Measurements from ENCODE around the gene HIPK2. TPM values are rescaled to one million over a fixed set of nuclear protein-coding genes. Genes with fewer than 3 reads are reported as not detected.

The HIPK2 gene
- total and polyA plus RNA-seq, 12 donors: 19.7 to 203 (median 127) TPM

DNA sequence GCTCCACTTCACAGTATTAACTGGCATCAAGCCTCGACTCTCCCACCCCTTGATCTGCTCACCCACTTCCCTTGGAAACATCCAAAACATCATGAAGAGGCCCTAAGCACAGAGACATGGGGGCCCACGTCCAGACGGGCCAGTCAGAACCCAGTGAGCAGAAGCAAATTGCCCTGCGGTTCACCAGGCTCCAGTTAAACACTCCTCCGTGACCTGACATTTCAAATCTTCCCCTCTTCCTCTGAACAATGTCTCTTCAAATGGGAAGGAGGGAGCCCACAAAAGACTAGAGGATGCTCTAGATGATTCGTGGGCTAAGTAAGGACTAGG, 209.5 kb downstream of the HIPK2 start:
- Histone ChIP-seq H3K27ac (no peak overlapping the region), H3K9me3 (no peaks in the 10 kb centered on the region), H3K36me3 (peaks cover 0 to 71% (median 11%) of the 10 kb centered on the region in 9 donors), H3K4me3 (no peak overlapping the region), H3K27me3 (no peaks in the 10 kb centered on the region), H3K4me1 (peaks cover 0 to 14% (median 0%) of the 10 kb centered on the region in 9 donors)
- DNase-seq (no peak), ATAC-seq (no peak)
- intact Hi-C loops (cut with DNase I): loop anchor here in 1 of 10 donors (5.0 kb wide), 1 partner anchor 71 kb away; no protein-coding TSS in a partner anchor
- TF ChIP-seq, protein P1, sequence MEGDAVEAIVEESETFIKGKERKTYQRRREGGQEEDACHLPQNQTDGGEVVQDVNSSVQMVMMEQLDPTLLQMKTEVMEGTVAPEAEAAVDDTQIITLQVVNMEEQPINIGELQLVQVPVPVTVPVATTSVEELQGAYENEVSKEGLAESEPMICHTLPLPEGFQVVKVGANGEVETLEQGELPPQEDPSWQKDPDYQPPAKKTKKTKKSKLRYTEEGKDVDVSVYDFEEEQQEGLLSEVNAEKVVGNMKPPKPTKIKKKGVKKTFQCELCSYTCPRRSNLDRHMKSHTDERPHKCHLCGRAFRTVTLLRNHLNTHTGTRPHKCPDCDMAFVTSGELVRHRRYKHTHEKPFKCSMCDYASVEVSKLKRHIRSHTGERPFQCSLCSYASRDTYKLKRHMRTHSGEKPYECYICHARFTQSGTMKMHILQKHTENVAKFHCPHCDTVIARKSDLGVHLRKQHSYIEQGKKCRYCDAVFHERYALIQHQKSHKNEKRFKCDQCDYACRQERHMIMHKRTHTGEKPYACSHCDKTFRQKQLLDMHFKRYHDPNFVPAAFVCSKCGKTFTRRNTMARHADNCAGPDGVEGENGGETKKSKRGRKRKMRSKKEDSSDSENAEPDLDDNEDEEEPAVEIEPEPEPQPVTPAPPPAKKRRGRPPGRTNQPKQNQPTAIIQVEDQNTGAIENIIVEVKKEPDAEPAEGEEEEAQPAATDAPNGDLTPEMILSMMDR (IDR thresholded peaks at IDR 0.05): no peak
- 88 to 92% methylated on average over 6 of the region's 6 CpGs for WGBS, 2 donors

- no peak for ATAC-seq
- intact Hi-C loops (cut with DNase I): loop anchor here in 1 of 10 donors (5.0 kb wide), 1 partner anchor 70 kb away; no protein-coding TSS in a partner anchor
- Histone ChIP-seq H3K4me3 (no peak overlapping the region), H3K4me1 (peaks cover 0 to 17% (median 0%) of the 10 kb centered on the region in 9 donors), H3K27me3 (no peaks in the 10 kb centered on the region), H3K9me3 (no peaks in the 10 kb centered on the region), H3K36me3 (peaks cover 0 to 66% (median 6%) of the 10 kb centered on the region in 9 donors), H3K27ac (no peak overlapping the region)
- no peak for DNase-seq
- TF ChIP-seq, protein P1 (IDR thresholded peaks at IDR 0.05): no peak
- WGBS, 2 donors: 87 to 91% methylated on average over 14 of the region's 14 CpGs
Measured at GRCh38 chr7:139567647-139568345, 210.0 kb downstream of the HIPK2 start.

DNA sequence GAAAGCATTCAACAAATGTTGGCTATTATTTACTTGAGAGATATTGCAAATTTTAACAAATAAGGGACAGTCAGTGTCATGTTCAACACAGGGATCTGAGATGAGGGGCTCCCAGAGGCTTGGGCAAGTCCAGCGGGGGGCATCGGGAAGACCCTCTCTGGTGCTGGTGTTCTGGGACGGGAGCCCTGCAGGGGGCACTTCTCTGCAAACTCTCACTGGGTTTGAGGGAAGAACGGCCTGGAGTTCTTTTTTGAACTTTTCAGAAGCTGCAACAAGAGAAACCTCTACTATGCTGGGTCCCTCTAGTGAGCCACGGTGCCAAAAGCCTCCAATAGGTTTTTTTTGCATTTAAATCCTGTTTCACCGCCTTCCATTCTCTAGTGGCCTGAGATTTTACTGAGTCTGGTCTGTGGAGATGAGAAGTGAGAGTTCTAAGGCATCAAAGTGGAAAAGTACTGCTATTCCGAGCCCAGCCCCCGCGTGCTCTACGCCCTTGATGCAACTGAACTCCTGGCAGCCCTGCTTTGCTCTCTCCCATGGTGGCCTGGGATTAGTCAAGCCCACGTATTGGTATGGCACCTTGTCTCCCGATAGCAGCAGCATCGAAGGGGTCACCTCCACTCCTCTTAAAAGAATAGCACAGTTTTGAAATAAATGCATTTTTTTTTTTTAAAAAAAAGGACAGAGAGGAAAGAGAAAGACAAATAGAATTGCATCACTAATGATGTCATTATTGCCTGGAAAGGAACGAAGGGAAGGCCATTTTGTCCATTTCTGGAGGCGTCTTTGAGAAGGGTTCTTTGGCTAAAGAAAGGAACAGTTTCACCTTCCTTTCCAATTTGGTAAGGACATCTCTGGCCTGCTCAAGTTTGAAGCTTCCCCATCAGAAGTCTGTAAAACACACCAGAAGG, 210.8 kb downstream of the HIPK2 start:
- WGBS, 2 donors: 82 to 84% methylated on average over 15 of the region's 15 CpGs
- Histone ChIP-seq H3K9me3 (no peaks in the 10 kb centered on the region), H3K36me3 (peaks cover 0 to 60% (median 5%) of the 10 kb centered on the region in 9 donors), H3K27me3 (no peaks in the 10 kb centered on the region), H3K27ac (no peak overlapping the region), H3K4me1 (peaks cover 0 to 17% (median 0%) of the 10 kb centered on the region in 9 donors), H3K4me3 (no peak overlapping the region)
- ATAC-seq (no peak), DNase-seq (no peak)
- intact Hi-C loops (cut with DNase I): loop anchor here in 1 of 10 donors (5.0 kb wide), 1 partner anchor 70 kb away; no protein-coding TSS in a partner anchor
- TF ChIP-seq, protein P1 (IDR thresholded peaks at IDR 0.05): no peak

GRCh38 chr7:139566075-139566474, 211.7 kb downstream of the HIPK2 start:
- peaks cover 0 to 51% (median 5%) of the 10 kb centered on the region in 9 donors for H3K36me3 ChIP-seq
- 87 to 88% methylated on average over 6 of the region's 6 CpGs for WGBS, 2 donors
- H3K9me3 ChIP-seq: no peaks in the 10 kb centered on the region
- intact Hi-C loops (cut with DNase I): loop anchor here in 1 of 10 donors (5.0 kb wide), 1 partner anchor 69 kb away; no protein-coding TSS in a partner anchor
- H3K4me3 ChIP-seq: no peak overlapping the region
- ATAC-seq: no peak
- no peak for DNase-seq
- H3K27me3 ChIP-seq: no peaks in the 10 kb centered on the region
- peaks cover 0 to 17% (median 0%) of the 10 kb centered on the region in 9 donors for H3K4me1 ChIP-seq
- TF ChIP-seq, protein P1 (IDR thresholded peaks at IDR 0.05): no peak
- H3K27ac ChIP-seq: no peak overlapping the region
